OCI-LY1 (cell line): ENCODE data around the gene CRAT.

ENCODE experiments used
- H2AFZ ChIP-seq: fragments of 200-600 bp; sonication (generic), shearing (Covaris generic); 2 replicates; pipeline ENCODE4 v1.6.0; 2014; ENCODE audit warnings: antibody characterized with exemption, mild to moderate bottlenecking, low read length
- H3F3A ChIP-seq: fragments of 200-600 bp; sonication (generic), shearing (Covaris generic); 2 replicates; pipeline ENCODE4 v1.6.0; 2014; ENCODE audit warnings: mild to moderate bottlenecking, antibody characterized with exemption, low read length, moderate library complexity; ENCODE audit not compliant: insufficient read depth
- H3K27ac ChIP-seq: fragments of 200-600 bp; sonication (generic); 2 replicates; pipeline ENCODE4 v1.5.1; 2014; ENCODE audit warnings: low read length, mixed run types, mild to moderate bottlenecking, low read depth; ENCODE audit not compliant: poor library complexity, severe bottlenecking
- H3K27me3 ChIP-seq: fragments of 200-600 bp; sonication (generic); 2 replicates; pipeline ENCODE4 v1.6.0; 2014; ENCODE audit warnings: antibody characterized with exemption, mild to moderate bottlenecking, low read length, moderate library complexity; ENCODE audit not compliant: insufficient read depth
- H3K36me3 ChIP-seq: fragments of 200-600 bp; sonication (generic); 2 replicates; pipeline ENCODE4 v1.6.1; 2014; ENCODE audit warnings: mild to moderate bottlenecking, antibody characterized with exemption, low read length, moderate library complexity, mixed read lengths; ENCODE audit not compliant: insufficient read depth
- H3K4me1 ChIP-seq: fragments of 200-600 bp; sonication (generic); 2 replicates; pipeline ENCODE4 v1.5.1; 2014; ENCODE audit warnings: mild to moderate bottlenecking, low read length, moderate library complexity; ENCODE audit not compliant: insufficient read depth, severe bottlenecking
- H3K4me2 ChIP-seq: fragments of 200-600 bp; sonication (generic), shearing (Covaris generic); 2 replicates; pipeline ENCODE4 v1.6.1; 2014; ENCODE audit warnings: low read length
- H3K4me3 ChIP-seq: fragments of 200-600 bp; sonication (generic); 2 replicates; pipeline ENCODE4 v1.5.1; 2014; ENCODE audit warnings: low read length, low read depth, mild to moderate bottlenecking, mixed read lengths; ENCODE audit not compliant: poor library complexity, severe bottlenecking
- H3K79me2 ChIP-seq: fragments of 200-600 bp; shearing (Covaris generic); 2 replicates; pipeline ENCODE4 v1.6.1; 2016; ENCODE audit warnings: mixed run types, low read length, mixed read lengths; ENCODE audit not compliant: insufficient read depth
- H3K9ac ChIP-seq: fragments of 200-600 bp; sonication (generic), shearing (Covaris generic); 2 replicates; pipeline ENCODE4 v1.6.1; 2014; ENCODE audit warnings: mild to moderate bottlenecking, low read length, mixed read lengths
- H3K9me2 ChIP-seq: fragments of 200-600 bp; sonication (generic), shearing (Covaris generic); 2 replicates; pipeline ENCODE4 v1.6.1; 2014; ENCODE audit warnings: low read depth, mild to moderate bottlenecking, low read length, mixed read lengths
- H3K9me3 ChIP-seq: fragments of 200-600 bp; shearing (Covaris generic); 2 replicates; pipeline ENCODE4 v1.6.1; 2014; ENCODE audit warnings: low read length, mixed read lengths
- H4K20me1 ChIP-seq: fragments of 200-600 bp; sonication (generic), shearing (Covaris generic); 2 replicates; pipeline ENCODE4 v1.6.0; 2016; ENCODE audit warnings: mild to moderate bottlenecking, low read length; ENCODE audit not compliant: insufficient read depth
- CTCF ChIP-seq: fragments of 200-600 bp; sonication (generic), shearing (Covaris generic); IDR thresholded peaks from 2 replicates; pipeline ENCODE4 v1.5.1; 2017; ENCODE audit warnings: mild to moderate bottlenecking, antibody characterized with exemption, low read length, moderate library complexity, mixed read lengths
- EZH2 ChIP-seq: fragments of 200-600 bp; sonication (generic), shearing (Covaris generic); IDR thresholded peaks from 2 replicates; pipeline ENCODE4 v1.8.0; 2017; ENCODE audit warnings: borderline replicate concordance, mixed run types, mild to moderate bottlenecking, antibody characterized with exemption, low read length, moderate library complexity, mixed read lengths

CRAT gene

GRCh38 chr9:129145841-129146292 lies 35.3 kb upstream of the CRAT start:
- H3K36me3 ChIP-seq, result peaks cover 18% of the 10 kb centered on the region
- H2AFZ ChIP-seq, result no peak overlapping the region
- H3K9me3 ChIP-seq, result no peaks in the 10 kb centered on the region
- no peaks in the 10 kb centered on the region for H4K20me1 ChIP-seq
- no peaks in the 10 kb centered on the region for H3K9me2 ChIP-seq
- peaks cover 5% of the 10 kb centered on the region; the same call in 1 of the 2 replicates for H3F3A ChIP-seq
- peak overlapping the region; percentile 27 for H3K27ac ChIP-seq
- no peaks in the 10 kb centered on the region for H3K27me3 ChIP-seq
- no peak overlapping the region for H3K9ac ChIP-seq
- peaks cover 52% of the 10 kb centered on the region for H3K4me1 ChIP-seq
- TF ChIP-seq CTCF (no peak), EZH2 (no peak)
- H3K79me2 ChIP-seq, result no peaks in the 10 kb centered on the region
- H3K4me2 ChIP-seq, result no peak overlapping the region
- no peak overlapping the region for H3K4me3 ChIP-seq

DNA sequence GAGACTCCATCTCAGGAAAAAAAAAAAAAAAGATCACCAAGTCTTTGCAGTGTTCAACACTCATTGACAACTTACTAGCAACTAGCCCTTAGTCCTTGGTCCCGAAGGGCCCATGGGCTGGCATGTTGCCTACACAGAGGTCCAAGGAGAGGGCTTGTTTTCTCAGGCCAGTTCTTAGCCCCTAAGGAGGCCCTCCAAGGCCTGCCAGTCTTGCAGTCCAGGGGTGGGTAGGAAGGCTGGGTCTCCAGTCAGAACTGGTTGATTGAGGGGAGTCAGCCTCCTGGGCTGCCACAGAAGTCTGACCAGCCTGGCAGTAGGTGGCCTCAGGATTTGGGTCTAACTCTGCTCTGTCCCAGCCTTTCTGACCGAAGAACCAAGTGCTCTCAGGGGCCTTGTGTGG lies 34.7 kb upstream of the CRAT start:
- Histone ChIP-seq H3F3A (peaks cover 5% of the 10 kb centered on the region; the same call in 1 of the 2 replicates), H3K4me2 (no peak overlapping the region), H3K9me3 (no peaks in the 10 kb centered on the region), H3K27ac (no peak overlapping the region), H2AFZ (no peak overlapping the region), H3K36me3 (peaks cover 18% of the 10 kb centered on the region), H3K4me1 (peaks cover 57% of the 10 kb centered on the region), H4K20me1 (no peaks in the 10 kb centered on the region), H3K9me2 (no peaks in the 10 kb centered on the region), H3K4me3 (no peak overlapping the region), H3K79me2 (no peaks in the 10 kb centered on the region), H3K27me3 (no peaks in the 10 kb centered on the region), H3K9ac (no peak overlapping the region)
- TF ChIP-seq CTCF (no peak), EZH2 (no peak)

GRCh38 chr9:129143031-129143927 lies 32.7 kb upstream of the CRAT start:
- H3K36me3 ChIP-seq, result peaks cover 18% of the 10 kb centered on the region
- peak overlapping the region; percentile 97 for H3K27ac ChIP-seq
- no peaks in the 10 kb centered on the region for H3K27me3 ChIP-seq
- peaks cover 5% of the 10 kb centered on the region; the same call in 1 of the 2 replicates for H3F3A ChIP-seq
- no peaks in the 10 kb centered on the region for H3K79me2 ChIP-seq
- H3K4me3 ChIP-seq, result no peak overlapping the region
- peaks cover 56% of the 10 kb centered on the region for H3K4me1 ChIP-seq
- H3K9me3 ChIP-seq, result no peaks in the 10 kb centered on the region
- H2AFZ ChIP-seq, result no peak overlapping the region
- no peaks in the 10 kb centered on the region for H3K9me2 ChIP-seq
- TF ChIP-seq EZH2 (no peak), CTCF (peak; percentile 93)
- no peak overlapping the region for H3K9ac ChIP-seq
- no peaks in the 10 kb centered on the region for H4K20me1 ChIP-seq
- no peak overlapping the region for H3K4me2 ChIP-seq
